D721Med (cell line): ENCODE results near the gene CNPY1.

Experiments
- DNase-seq: peaks from one replicate; pipeline ENCODE4 v3.0.0; 2011; ENCODE audit warnings: low spot score; ENCODE audit not compliant: insufficient read length
- FAIRE-seq: peaks from 2 replicates; lab custom pipeline; 2011; peaks lifted over from hg19 to GRCh38; lab: Jason Lieb, UNC
- TF ChIP-seq, protein P1 (sequence below): IDR thresholded peaks from 2 replicates; pipeline ENCODE4 v1.5.1; 2012; ENCODE audit warnings: mild to moderate bottlenecking, control low read depth; ENCODE audit not compliant: insufficient read depth; ENCODE audit errors: missing control alignments

CNPY1 gene

DNA sequence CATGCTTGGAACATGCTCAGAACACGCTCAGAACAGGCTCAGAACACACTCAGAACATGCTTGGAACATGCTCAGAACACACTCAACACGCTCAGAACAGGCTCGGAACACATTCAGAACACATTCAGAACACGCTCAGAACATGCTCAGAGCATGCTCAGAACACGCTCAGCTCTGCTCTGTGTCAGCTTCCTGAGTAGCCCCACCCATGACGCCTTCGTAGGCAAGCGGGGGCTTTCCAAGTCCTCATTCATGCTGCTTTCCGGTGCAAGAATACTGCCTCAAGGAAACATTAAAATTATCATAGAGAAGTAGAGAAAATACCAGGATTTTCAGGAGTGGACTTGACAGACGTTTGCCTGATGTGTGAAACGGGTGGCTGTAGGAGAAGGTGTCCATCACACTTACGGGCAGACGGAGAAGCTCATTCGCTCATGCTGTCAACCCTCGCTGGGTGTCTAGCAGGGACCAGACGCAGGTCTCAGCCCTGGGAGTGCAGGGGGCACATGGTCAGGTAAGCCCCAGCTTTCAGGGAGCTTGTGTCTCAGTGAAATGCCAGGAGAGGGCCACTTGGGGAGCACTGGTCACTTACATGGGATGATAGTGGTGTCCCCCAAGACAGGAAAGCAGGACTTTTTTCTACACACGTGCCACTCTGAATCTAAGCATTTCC is 63.7 kb downstream of the CNPY1 start:
- DNase-seq, result no peak
- FAIRE-seq, result no peak
- TF ChIP-seq, protein P1, sequence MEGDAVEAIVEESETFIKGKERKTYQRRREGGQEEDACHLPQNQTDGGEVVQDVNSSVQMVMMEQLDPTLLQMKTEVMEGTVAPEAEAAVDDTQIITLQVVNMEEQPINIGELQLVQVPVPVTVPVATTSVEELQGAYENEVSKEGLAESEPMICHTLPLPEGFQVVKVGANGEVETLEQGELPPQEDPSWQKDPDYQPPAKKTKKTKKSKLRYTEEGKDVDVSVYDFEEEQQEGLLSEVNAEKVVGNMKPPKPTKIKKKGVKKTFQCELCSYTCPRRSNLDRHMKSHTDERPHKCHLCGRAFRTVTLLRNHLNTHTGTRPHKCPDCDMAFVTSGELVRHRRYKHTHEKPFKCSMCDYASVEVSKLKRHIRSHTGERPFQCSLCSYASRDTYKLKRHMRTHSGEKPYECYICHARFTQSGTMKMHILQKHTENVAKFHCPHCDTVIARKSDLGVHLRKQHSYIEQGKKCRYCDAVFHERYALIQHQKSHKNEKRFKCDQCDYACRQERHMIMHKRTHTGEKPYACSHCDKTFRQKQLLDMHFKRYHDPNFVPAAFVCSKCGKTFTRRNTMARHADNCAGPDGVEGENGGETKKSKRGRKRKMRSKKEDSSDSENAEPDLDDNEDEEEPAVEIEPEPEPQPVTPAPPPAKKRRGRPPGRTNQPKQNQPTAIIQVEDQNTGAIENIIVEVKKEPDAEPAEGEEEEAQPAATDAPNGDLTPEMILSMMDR, result no peak

DNA sequence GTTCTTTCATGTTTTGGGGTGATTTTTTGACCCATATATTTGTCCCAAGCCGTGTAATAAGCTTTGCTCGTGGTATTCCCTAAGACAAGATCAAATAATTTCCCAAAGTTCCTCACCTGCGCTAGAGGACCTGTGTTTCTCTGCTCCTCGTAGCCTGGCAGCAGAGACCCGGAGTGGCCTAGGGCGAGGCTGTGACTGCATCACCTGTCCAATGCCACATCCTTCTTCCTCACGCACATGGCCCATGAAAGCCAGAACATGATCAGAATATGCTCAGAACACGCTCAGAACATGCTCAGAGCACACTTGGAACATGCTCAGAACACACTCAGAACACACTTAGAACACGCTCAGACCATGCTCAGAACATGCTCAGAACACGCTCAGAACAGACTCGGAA is 64.6 kb downstream of the CNPY1 start:
- TF ChIP-seq, protein P1, result no peak
- DNase-seq (no peak), FAIRE-seq (no peak)

DNA sequence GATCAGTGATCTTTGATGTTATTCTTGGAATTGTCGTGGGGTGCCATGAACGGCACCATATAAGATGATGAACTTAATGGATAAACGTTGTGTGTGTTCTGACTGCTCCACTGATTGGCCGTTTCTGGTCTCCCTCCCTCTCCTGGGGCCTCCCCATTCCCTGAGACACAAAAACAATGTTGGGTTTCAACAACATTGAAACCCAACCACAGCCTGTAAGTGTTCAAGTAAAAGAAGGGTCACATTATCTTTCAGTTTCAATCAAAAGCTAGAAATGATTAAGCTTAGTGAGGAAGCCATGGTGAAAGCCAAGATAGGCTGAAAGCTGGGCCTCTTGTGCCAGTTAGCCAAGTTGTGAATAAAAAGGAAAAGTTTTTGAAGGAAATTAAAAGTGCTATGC is 68.9 kb downstream of the CNPY1 start:
- FAIRE-seq (no peak), DNase-seq (no peak)
- TF ChIP-seq, protein P1, result no peak

DNA sequence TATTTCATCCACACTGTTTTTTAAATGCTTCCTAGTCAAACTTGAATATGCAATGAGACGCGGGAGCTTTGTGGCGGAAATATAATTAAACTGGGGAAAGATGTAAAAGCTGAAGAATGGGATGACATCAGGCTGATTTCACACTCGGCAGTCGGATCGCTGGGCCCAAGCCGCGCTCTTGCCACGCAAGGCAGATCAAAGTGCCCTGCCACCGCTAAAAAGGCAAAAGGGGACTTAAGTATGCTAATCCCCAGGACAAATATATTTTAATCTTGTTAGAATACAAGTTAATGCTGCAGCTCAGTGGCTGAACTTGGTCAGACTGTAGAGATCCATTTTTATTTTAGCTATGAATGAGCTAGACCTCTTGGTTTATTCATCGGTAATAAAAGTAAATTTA is 74.6 kb downstream of the CNPY1 start:
- TF ChIP-seq, protein P1, result no peak
- FAIRE-seq, result no peak
- no peak for DNase-seq

DNA sequence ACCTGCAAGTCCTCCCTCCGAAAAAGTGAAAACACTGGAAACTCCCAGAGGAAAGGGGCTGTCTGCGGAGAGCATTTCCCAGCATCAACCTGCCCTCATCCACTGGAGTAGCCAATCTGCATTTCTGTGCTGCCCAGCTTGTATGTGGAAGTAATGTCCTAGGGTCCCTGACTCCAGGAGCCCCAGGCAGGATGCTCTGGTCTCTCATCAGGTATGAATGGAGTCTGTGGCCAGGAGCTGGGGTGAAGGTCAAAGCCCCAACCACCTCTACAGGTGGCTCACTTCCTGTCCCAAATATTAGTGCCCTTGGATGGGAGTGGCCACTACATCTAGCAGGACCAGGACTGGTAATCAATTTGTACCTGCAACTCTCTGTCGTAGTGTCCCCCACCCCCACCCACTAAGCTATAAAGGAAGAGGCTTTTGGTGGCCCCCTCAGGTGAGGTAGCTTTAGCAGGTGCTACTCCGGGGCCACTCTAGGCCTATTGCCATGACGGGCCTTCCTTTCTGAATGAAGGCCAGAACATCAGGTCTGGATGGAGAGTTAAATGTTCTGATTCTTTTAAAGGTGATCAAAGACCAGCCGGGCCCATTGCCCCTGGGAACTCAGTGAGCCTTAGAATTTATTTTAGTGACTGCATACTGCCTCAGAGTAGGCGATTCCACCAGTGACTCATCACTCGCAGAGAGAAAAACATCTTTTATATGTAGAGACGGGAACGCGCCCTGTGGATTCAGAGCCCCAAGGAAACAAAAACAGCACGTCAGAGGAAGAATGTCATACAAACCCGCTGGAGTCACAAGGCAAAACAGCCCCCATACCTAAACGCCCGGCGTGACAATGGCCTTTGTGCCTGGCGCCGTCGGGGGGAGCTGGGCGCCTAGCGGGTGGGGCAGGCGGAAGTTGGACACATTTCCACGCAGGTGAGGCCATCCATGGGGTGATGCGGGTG is 75.4 kb downstream of the CNPY1 start:
- TF ChIP-seq, protein P1, result no peak
- FAIRE-seq, result no peak
- DNase-seq, result no peak

DNA sequence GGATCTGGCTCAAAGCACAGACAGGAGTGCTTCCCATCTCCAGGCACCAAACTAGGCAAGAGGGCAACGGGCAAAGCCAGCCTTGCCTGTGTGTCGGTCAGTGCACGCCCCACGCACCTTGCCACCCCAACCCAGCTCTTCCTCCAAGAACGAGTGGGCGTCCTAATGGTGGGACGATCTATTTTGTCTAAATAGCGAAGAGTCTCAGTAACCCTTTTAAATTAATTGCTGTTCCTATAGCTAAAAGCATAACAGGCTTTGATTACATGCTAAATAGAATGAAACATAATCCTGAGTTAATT is 76.2 kb downstream of the CNPY1 start:
- DNase-seq, result no peak
- no peak for FAIRE-seq
- TF ChIP-seq, protein P1, result no peak
